HEK293 (cell line): ENCODE results near the gene FASTK.

ENCODE experiments used
- CTCF ChIA-PET: fragments of 350-600 bp; formaldehyde crosslinking; extraction: SDS; loops from one replicate; lab custom pipeline; 2021; ENCODE audit warnings: antibody characterized with exemption; lab: Yijun Ruan, JAX
- POLR2A ChIA-PET: fragments of 300-600 bp; formaldehyde crosslinking; extraction: SDS; loops from one replicate; lab custom pipeline; 2020; ENCODE audit warnings: antibody characterized with exemption, inconsistent platforms; lab: Yijun Ruan, JAX
- H3K27ac ChIP-seq: fragments of 200-500 bp; sonication (Bioruptor generic); 2 replicates; pipeline ENCODE4 v1.5.1; 2014; ENCODE audit warnings: low read depth, low read length, control low read depth, inconsistent platforms; ENCODE audit errors: extremely low read depth
- H3K36me3 ChIP-seq, 2 experiments: fragments of 200-500 bp in 1 of 2; sonication (Bioruptor generic) in 1 of 2; 1 replicate in 1 of 2; 2 replicates in 1 of 2; pipeline ENCODE4 v1.5.1; 2014 to 2017; ENCODE audit warnings: inconsistent platforms in 2 of 2, low read length in 2 of 2; ENCODE audit not compliant: control insufficient read depth in 2 of 2, insufficient read depth in 1 of 2
- H3K4me1 ChIP-seq: fragments of 200-500 bp; sonication (Bioruptor generic); 2 replicates; pipeline ENCODE4 v1.5.1; 2014; ENCODE audit warnings: mild to moderate bottlenecking, low read length, inconsistent platforms; ENCODE audit not compliant: control insufficient read depth, insufficient read depth
- H3K4me3 ChIP-seq: 2 replicates; pipeline ENCODE4 v1.5.1; 2011; ENCODE audit warnings: low read depth, mild to moderate bottlenecking, control low read depth, low read length, moderate library complexity
- H3K9me3 ChIP-seq: fragments of 200-500 bp; sonication (Bioruptor generic); 2 replicates; pipeline ENCODE4 v1.5.1; 2014; ENCODE audit warnings: low read depth, low read length, inconsistent platforms; ENCODE audit not compliant: control insufficient read depth, insufficient read depth
- EGR2 ChIP-seq: fragments of 450-650 bp; formaldehyde crosslinking; IDR thresholded peaks from 2 replicates; pipeline ENCODE4 v1.5.1; 2016; ENCODE audit warnings: low read depth, missing biosample characterization, missing genetic modification characterization
- HOXA7 ChIP-seq: sonication (generic); formaldehyde crosslinking; IDR thresholded peaks from 2 replicates; pipeline ENCODE4 v1.8.1; 2022; ENCODE audit warnings: missing genetic modification reagents, borderline replicate concordance
- KLF10 ChIP-seq: fragments of 450-650 bp; IDR thresholded peaks from 2 replicates; pipeline ENCODE4 v1.5.1; 2018; ENCODE audit warnings: missing biosample characterization, mild to moderate bottlenecking, missing genetic modification characterization
- KLF8 ChIP-seq: fragments of 450-650 bp; formaldehyde crosslinking; IDR thresholded peaks from 2 replicates; pipeline ENCODE4 v1.5.1; 2016; ENCODE audit warnings: missing biosample characterization, missing genetic modification characterization
- REST ChIP-seq: fragments of 450-650 bp; formaldehyde crosslinking; IDR thresholded peaks from 2 replicates; pipeline ENCODE4 v1.5.1; 2016; ENCODE audit warnings: missing biosample characterization, missing genetic modification characterization
- SCRT1 ChIP-seq: fragments of 450-650 bp; formaldehyde crosslinking; IDR thresholded peaks from 2 replicates; pipeline ENCODE4 v1.5.1; 2016; ENCODE audit warnings: missing biosample characterization, missing genetic modification characterization, borderline replicate concordance
- SCRT2 ChIP-seq: fragments of 450-650 bp; formaldehyde crosslinking; IDR thresholded peaks from 2 replicates; pipeline ENCODE4 v1.5.1; 2016; ENCODE audit warnings: missing biosample characterization, missing genetic modification characterization
- ZBTB11 ChIP-seq: fragments of 450-650 bp; formaldehyde crosslinking; conservative IDR thresholded peaks from 2 replicates; pipeline ENCODE4 v1.5.1; 2016; ENCODE audit warnings: low read depth, missing biosample characterization, missing genetic modification characterization
- ZBTB17 ChIP-seq: fragments of 450-650 bp; formaldehyde crosslinking; IDR thresholded peaks from 2 replicates; pipeline ENCODE4 v1.5.1; 2016; ENCODE audit warnings: missing biosample characterization, missing genetic modification characterization
- ZFP41 ChIP-seq: fragments of 450-650 bp; formaldehyde crosslinking; IDR thresholded peaks from 2 replicates; pipeline ENCODE4 v1.5.1; 2016; ENCODE audit warnings: missing biosample characterization, missing genetic modification characterization, borderline replicate concordance
- ZFP69B ChIP-seq: fragments of 450-650 bp; formaldehyde crosslinking; IDR thresholded peaks from 2 replicates; pipeline ENCODE4 v1.5.1; 2016; ENCODE audit warnings: missing biosample characterization, missing genetic modification characterization
- ZIC2 ChIP-seq: fragments of 450-650 bp; formaldehyde crosslinking; IDR thresholded peaks from 2 replicates; pipeline ENCODE4 v1.5.1; 2016; ENCODE audit warnings: missing biosample characterization, missing genetic modification characterization
- ZNF146 ChIP-seq: fragments of 450-650 bp; formaldehyde crosslinking; IDR thresholded peaks from 2 replicates; pipeline ENCODE4 v1.5.1; 2016; ENCODE audit warnings: missing biosample characterization, missing genetic modification characterization
- ZNF174 ChIP-seq: fragments of 450-650 bp; formaldehyde crosslinking; IDR thresholded peaks from 2 replicates; pipeline ENCODE4 v1.5.0; 2017; ENCODE audit warnings: missing biosample characterization, mild to moderate bottlenecking, missing genetic modification characterization
- ZNF221 ChIP-seq: fragments of 450-650 bp; formaldehyde crosslinking; IDR thresholded peaks from 2 replicates; pipeline ENCODE4 v1.5.1; 2017; ENCODE audit warnings: missing biosample characterization, missing genetic modification characterization, borderline replicate concordance
- ZNF23 ChIP-seq: fragments of 450-650 bp; formaldehyde crosslinking; IDR thresholded peaks from 2 replicates; pipeline ENCODE4 v1.5.1; 2016; ENCODE audit warnings: missing biosample characterization, missing genetic modification characterization, borderline replicate concordance
- ZNF311 ChIP-seq: fragments of 450-650 bp; formaldehyde crosslinking; IDR thresholded peaks from 2 replicates; pipeline ENCODE4 v1.5.1; 2017; ENCODE audit warnings: missing biosample characterization, missing genetic modification characterization, borderline replicate concordance
- ZNF510 ChIP-seq: fragments of 450-650 bp; formaldehyde crosslinking; IDR thresholded peaks from 2 replicates; pipeline ENCODE4 v1.5.1; 2018; ENCODE audit warnings: mild to moderate bottlenecking, missing genetic modification characterization, missing biosample characterization; ENCODE audit not compliant: insufficient replicate concordance
- ZNF521 ChIP-seq: fragments of 450-650 bp; formaldehyde crosslinking; IDR thresholded peaks from 2 replicates; pipeline ENCODE4 v1.5.1; 2017; ENCODE audit warnings: missing biosample characterization, mild to moderate bottlenecking, missing genetic modification characterization
- ZNF530 ChIP-seq: fragments of 450-650 bp; formaldehyde crosslinking; IDR thresholded peaks from 2 replicates; pipeline ENCODE4 v1.5.1; 2016; ENCODE audit warnings: low read depth, missing biosample characterization, missing genetic modification characterization
- ZNF544 ChIP-seq: fragments of 450-650 bp; formaldehyde crosslinking; IDR thresholded peaks from 2 replicates; pipeline ENCODE4 v1.5.0; 2017; ENCODE audit warnings: missing biosample characterization, missing genetic modification characterization
- ZNF621 ChIP-seq: fragments of 450-650 bp; formaldehyde crosslinking; IDR thresholded peaks from 2 replicates; pipeline ENCODE4 v1.5.1; 2017; ENCODE audit warnings: missing biosample characterization, missing genetic modification characterization
- ZNF677 ChIP-seq: fragments of 450-650 bp; IDR thresholded peaks from 2 replicates; pipeline ENCODE4 v1.5.0; 2018; ENCODE audit warnings: missing biosample characterization, mild to moderate bottlenecking, missing genetic modification characterization, moderate library complexity
- ZNF76 ChIP-seq: fragments of 450-650 bp; formaldehyde crosslinking; IDR thresholded peaks from 2 replicates; pipeline ENCODE4; 2016; ENCODE audit warnings: low read depth, missing biosample characterization, missing genetic modification characterization, borderline replicate concordance
- ZNF785 ChIP-seq: fragments of 450-650 bp; formaldehyde crosslinking; IDR thresholded peaks from 2 replicates; pipeline ENCODE4 v1.5.1; 2016; ENCODE audit warnings: missing biosample characterization, missing genetic modification characterization
- ZNF791 ChIP-seq: fragments of 450-650 bp; formaldehyde crosslinking; IDR thresholded peaks from 2 replicates; pipeline ENCODE4 v1.5.1; 2016; ENCODE audit warnings: missing biosample characterization, missing genetic modification characterization
- ZNF792 ChIP-seq: fragments of 450-650 bp; formaldehyde crosslinking; IDR thresholded peaks from 2 replicates; pipeline ENCODE4 v1.5.1; 2016; ENCODE audit warnings: missing biosample characterization, missing genetic modification characterization
- TF ChIP-seq, protein P1 (sequence below): fragments of 450-650 bp; formaldehyde crosslinking; IDR thresholded peaks from 2 replicates; pipeline ENCODE4 v1.5.1; 2016; ENCODE audit warnings: missing biosample characterization, missing genetic modification characterization
- TF ChIP-seq, protein P2 (sequence below): fragments of 450-650 bp; formaldehyde crosslinking; IDR thresholded peaks from 2 replicates; pipeline ENCODE4 v1.5.1; 2016; ENCODE audit warnings: missing biosample characterization, missing genetic modification characterization

FASTK gene

GRCh38 chr7:151124899-151125399, 44.3 kb upstream of the FASTK start:
- POLR2A ChIA-PET: interaction anchor here (1.4 kb wide), 1 partner anchor 97 kb away, joined by 3 read pairs; the partner anchor contains the start of gene ABCB8
- H3K4me3 ChIP-seq: no peak overlapping the region
- CTCF ChIA-PET: interaction anchor here (0.7 to 2.6 kb wide), 18 partner anchors 8 to 1954 kb away, joined by 3 to 20 read pairs (median 6); partner anchors contain the start of gene H2BK1
- no peak overlapping the region for H3K27ac ChIP-seq
- no peaks in the 10 kb centered on the region for H3K4me1 ChIP-seq
- H3K36me3 ChIP-seq: peaks cover 0 to 91% of the 10 kb centered on the region in 2 experiments; a peak in 1 of 3 replicates
- no peaks in the 10 kb centered on the region for H3K9me3 ChIP-seq
- TF ChIP-seq ZNF23: no peak
- no peak for TF ChIP-seq ZNF174 (tag by site-specific recombination)
- no peak for TF ChIP-seq KLF8 (tag by site-specific recombination)
- TF ChIP-seq ZNF677 (tag by site-specific recombination): no peak
- no peak for TF ChIP-seq ZBTB11
- TF ChIP-seq, protein P1, sequence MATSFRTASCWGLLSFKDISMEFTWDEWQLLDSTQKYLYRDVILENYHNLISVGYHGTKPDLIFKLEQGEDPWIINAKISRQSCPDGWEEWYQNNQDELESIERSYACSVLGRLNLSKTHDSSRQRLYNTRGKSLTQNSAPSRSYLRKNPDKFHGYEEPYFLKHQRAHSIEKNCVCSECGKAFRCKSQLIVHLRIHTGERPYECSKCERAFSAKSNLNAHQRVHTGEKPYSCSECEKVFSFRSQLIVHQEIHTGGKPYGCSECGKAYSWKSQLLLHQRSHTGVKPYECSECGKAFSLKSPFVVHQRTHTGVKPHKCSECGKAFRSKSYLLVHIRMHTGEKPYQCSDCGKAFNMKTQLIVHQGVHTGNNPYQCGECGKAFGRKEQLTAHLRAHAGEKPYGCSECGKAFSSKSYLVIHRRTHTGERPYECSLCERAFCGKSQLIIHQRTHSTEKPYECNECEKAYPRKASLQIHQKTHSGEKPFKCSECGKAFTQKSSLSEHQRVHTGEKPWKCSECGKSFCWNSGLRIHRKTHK: no peak
- no peak for TF ChIP-seq ZNF544 (tag by site-specific recombination)
- TF ChIP-seq SCRT1 (tag by site-specific recombination): peak; percentile 68
- no peak for TF ChIP-seq ZBTB17
- no peak for TF ChIP-seq ZFP69B
- no peak for TF ChIP-seq ZNF510 (tag by site-specific recombination)
- TF ChIP-seq ZNF521 (tag by site-specific recombination): no peak
- no peak for TF ChIP-seq KLF10 (tag by site-specific recombination)
- no peak for TF ChIP-seq ZNF791 (tag by site-specific recombination)
- TF ChIP-seq SCRT2: peak; percentile 82
- no peak for TF ChIP-seq ZNF792 (tag by site-specific recombination)
- TF ChIP-seq, protein P2, sequence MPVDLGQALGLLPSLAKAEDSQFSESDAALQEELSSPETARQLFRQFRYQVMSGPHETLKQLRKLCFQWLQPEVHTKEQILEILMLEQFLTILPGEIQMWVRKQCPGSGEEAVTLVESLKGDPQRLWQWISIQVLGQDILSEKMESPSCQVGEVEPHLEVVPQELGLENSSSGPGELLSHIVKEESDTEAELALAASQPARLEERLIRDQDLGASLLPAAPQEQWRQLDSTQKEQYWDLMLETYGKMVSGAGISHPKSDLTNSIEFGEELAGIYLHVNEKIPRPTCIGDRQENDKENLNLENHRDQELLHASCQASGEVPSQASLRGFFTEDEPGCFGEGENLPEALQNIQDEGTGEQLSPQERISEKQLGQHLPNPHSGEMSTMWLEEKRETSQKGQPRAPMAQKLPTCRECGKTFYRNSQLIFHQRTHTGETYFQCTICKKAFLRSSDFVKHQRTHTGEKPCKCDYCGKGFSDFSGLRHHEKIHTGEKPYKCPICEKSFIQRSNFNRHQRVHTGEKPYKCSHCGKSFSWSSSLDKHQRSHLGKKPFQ (tag by site-specific recombination): no peak
- TF ChIP-seq EGR2 (tag by site-specific recombination): peak; percentile 35; the same call in 1 of the 2 replicates
- TF ChIP-seq ZNF530 (tag by site-specific recombination): no peak
- TF ChIP-seq REST (tag by site-specific recombination): no peak
- no peak for TF ChIP-seq ZFP41 (tag by site-specific recombination)
- TF ChIP-seq ZNF221: no peak
- no peak for TF ChIP-seq ZNF621 (tag by site-specific recombination)
- no peak for TF ChIP-seq ZNF76 (tag by site-specific recombination)
- no peak for TF ChIP-seq ZNF311 (tag by site-specific recombination)
- TF ChIP-seq HOXA7 (CRISPR knock-in tag): no peak
- TF ChIP-seq ZNF785: no peak
- no peak for TF ChIP-seq ZIC2 (tag by site-specific recombination)
- no peak for TF ChIP-seq ZNF146 (tag by site-specific recombination)
